GM23338 (cell line): Measurements from ENCODE around the gene GLCCI1. TPM values are rescaled to one million over a fixed set of nuclear protein-coding genes. Genes with fewer than 3 reads are reported as not detected.

ENCODE experiments used
- ATAC-seq: fragments of 200-7000 bp; cut with Tn5 transposase; 3 replicates; pipeline ENCODE4 v1.9.1; 2020
- DNase-seq: peaks from one replicate; pipeline ENCODE4 v3.0.0-alpha.2; 2015; ENCODE audit warnings: low spot score
- H2AFZ ChIP-seq: fragments of 200-600 bp; sonication (generic); 2 replicates; pipeline ENCODE4 v1.8.0; 2016; ENCODE audit warnings: antibody characterized with exemption, mild to moderate bottlenecking, moderate library complexity
- H3F3A ChIP-seq: fragments of 200-600 bp; sonication (generic); replicated peaks from 2 replicates; pipeline ENCODE4 v1.8.0; 2017; ENCODE audit warnings: antibody characterized with exemption, mixed run types, low read depth
- H3K27ac ChIP-seq: fragments of 200-600 bp; sonication (generic); 2 replicates; pipeline ENCODE4 v1.6.1; 2016; ENCODE audit warnings: low read depth
- H3K27me3 ChIP-seq: fragments of 200-600 bp; sonication (generic); 2 replicates; pipeline ENCODE4 v1.8.0; 2016; ENCODE audit warnings: mild to moderate bottlenecking, mixed run types, moderate library complexity; ENCODE audit not compliant: insufficient read depth
- H3K36me3 ChIP-seq: fragments of 200-600 bp; sonication (generic); 2 replicates; pipeline ENCODE4 v1.8.0; 2016; ENCODE audit warnings: mild to moderate bottlenecking; ENCODE audit not compliant: insufficient read depth
- H3K4me1 ChIP-seq: fragments of 200-600 bp; sonication (generic); 2 replicates; pipeline ENCODE4 v1.8.0; 2016; ENCODE audit warnings: mild to moderate bottlenecking, moderate library complexity; ENCODE audit not compliant: insufficient read depth
- H3K4me2 ChIP-seq: fragments of 200-600 bp; sonication (generic); 2 replicates; pipeline ENCODE4 v1.7.1; 2017; ENCODE audit warnings: mixed run types
- H3K4me3 ChIP-seq: fragments of 200-600 bp; sonication (generic); 2 replicates; pipeline ENCODE4 v1.6.1; 2016; ENCODE audit warnings: mixed run types
- H3K79me2 ChIP-seq: fragments of 200-600 bp; sonication (generic); replicated peaks from 2 replicates; pipeline ENCODE4 v1.8.0; 2017; ENCODE audit warnings: mild to moderate bottlenecking; ENCODE audit not compliant: insufficient read depth
- H3K9me2 ChIP-seq: fragments of 200-600 bp; sonication (generic); 2 replicates; pipeline ENCODE4 v1.8.0; 2017; ENCODE audit not compliant: insufficient read depth
- H4K20me1 ChIP-seq: fragments of 200-600 bp; sonication (generic); replicated peaks from 2 replicates; pipeline ENCODE4 v1.8.0; 2017; ENCODE audit warnings: mild to moderate bottlenecking; ENCODE audit not compliant: insufficient read depth
- H3K27ac Mint-ChIP-seq: 2 replicates; pipeline ENCODE4 v1.8.0; 2020; ENCODE audit warnings: inconsistent platforms, mild to moderate bottlenecking, moderate library complexity, mixed read lengths
- H3K27me3 Mint-ChIP-seq: 3 replicates; pipeline ENCODE4 v1.8.0; 2022; ENCODE audit warnings: low read depth, mild to moderate bottlenecking, moderate library complexity, mixed read lengths, inconsistent platforms; ENCODE audit not compliant: insufficient read depth, poor library complexity
- H3K36me3 Mint-ChIP-seq: 3 replicates; pipeline ENCODE4 v1.8.0; 2021; ENCODE audit warnings: low read depth, mild to moderate bottlenecking, inconsistent platforms, moderate library complexity, mixed read lengths
- H3K4me1 Mint-ChIP-seq: 3 replicates; pipeline ENCODE4 v1.8.0; 2020; ENCODE audit warnings: mild to moderate bottlenecking, inconsistent platforms, mixed read lengths
- H3K4me3 Mint-ChIP-seq: 3 replicates; pipeline ENCODE4 v1.8.0; 2021; ENCODE audit warnings: moderate library complexity, mild to moderate bottlenecking, inconsistent platforms, mixed read lengths
- H3K9me3 Mint-ChIP-seq: 3 replicates; pipeline ENCODE4 v1.8.0; 2020; ENCODE audit warnings: moderate library complexity, mild to moderate bottlenecking, inconsistent platforms, mixed read lengths
- CREB1 ChIP-seq: fragments of 250-450 bp; sonication (Bioruptor Pico); IDR thresholded peaks from 2 replicates; pipeline ENCODE4 v1.5.0; 2020; ENCODE audit warnings: low read depth, mild to moderate bottlenecking, moderate library complexity
- EZH2 ChIP-seq: fragments of 200-600 bp; sonication (generic); IDR thresholded peaks from one replicate; pipeline ENCODE4 v1.8.0; 2017; ENCODE audit warnings: antibody characterized with exemption, mild to moderate bottlenecking, low read depth; ENCODE audit not compliant: unreplicated experiment
- EZH2phosphoT487 ChIP-seq: fragments of 200-600 bp; sonication (generic); IDR thresholded peaks from one replicate; pipeline ENCODE4 v1.8.1; 2018; ENCODE audit warnings: antibody characterized with exemption; ENCODE audit not compliant: unreplicated experiment
- JUNB ChIP-seq: IDR thresholded peaks from one replicate; pipeline ENCODE4 v1.6.1; 2016; ENCODE audit warnings: antibody characterized with exemption; ENCODE audit not compliant: unreplicated experiment
- POLR2AphosphoS5 ChIP-seq: IDR thresholded peaks from 2 replicates; pipeline ENCODE4 v1.6.1; 2016; ENCODE audit warnings: antibody characterized with exemption, low read depth
- STAT1 ChIP-seq: IDR thresholded peaks from one replicate; pipeline ENCODE4 v1.6.1; 2016; ENCODE audit warnings: antibody characterized with exemption; ENCODE audit not compliant: unreplicated experiment
- ZNF114 ChIP-seq: fragments of 250-450 bp; sonication (Bioruptor Pico); IDR thresholded peaks from 2 replicates; pipeline ENCODE4 v1.5.0; 2020; ENCODE audit warnings: mild to moderate bottlenecking, moderate library complexity
- polyA plus RNA-seq: library from polyadenylated mRNA; unstranded; fragments of >200 nt; fragmentation: Nextera tagmentation; extraction: Ambion mirVana; gene quantifications from 2 replicates; pipeline ENCODE4 v1.2.1, GENCODE V29; 2016
- total RNA-seq: library from RNA; depleted of rRNA; stranded (reverse); fragments of >200 nt; shearing (Covaris generic); gene quantifications from 2 replicates; pipeline ENCODE4 v1.2.3, GENCODE V29; 2014
- TF ChIP-seq, protein P1 (sequence below): IDR thresholded peaks from one replicate; pipeline ENCODE4 v1.6.1; 2018; ENCODE audit warnings: antibody characterized with exemption; ENCODE audit not compliant: unreplicated experiment
- TF ChIP-seq, protein P2 (sequence below), 2 experiments: fragments of 200-600 bp in 1 of 2; sonication (generic) in 1 of 2; conservative IDR thresholded peaks; 2 replicates each; pipeline versions ENCODE4 v1.5.1 to v1.6.1; 2016 to 2017; ENCODE audit warnings: antibody characterized with exemption in 2 of 2, low read depth in 2 of 2, mild to moderate bottlenecking in 2 of 2, moderate library complexity in 1 of 2
- TF ChIP-seq, protein P3 (sequence below): IDR thresholded peaks from 2 replicates; pipeline ENCODE4 v1.6.1; 2016; ENCODE audit warnings: antibody characterized with exemption
- TF ChIP-seq, protein P4 (sequence below): fragments of 250-450 bp; sonication (Bioruptor Pico); IDR thresholded peaks from 2 replicates; pipeline ENCODE4 v1.5.0; 2020; ENCODE audit warnings: mild to moderate bottlenecking, moderate library complexity

GLCCI1 gene
- total and polyA plus RNA-seq, 2 experiments from 2014 or later = 15.0 to 15.7 TPM

DNA sequence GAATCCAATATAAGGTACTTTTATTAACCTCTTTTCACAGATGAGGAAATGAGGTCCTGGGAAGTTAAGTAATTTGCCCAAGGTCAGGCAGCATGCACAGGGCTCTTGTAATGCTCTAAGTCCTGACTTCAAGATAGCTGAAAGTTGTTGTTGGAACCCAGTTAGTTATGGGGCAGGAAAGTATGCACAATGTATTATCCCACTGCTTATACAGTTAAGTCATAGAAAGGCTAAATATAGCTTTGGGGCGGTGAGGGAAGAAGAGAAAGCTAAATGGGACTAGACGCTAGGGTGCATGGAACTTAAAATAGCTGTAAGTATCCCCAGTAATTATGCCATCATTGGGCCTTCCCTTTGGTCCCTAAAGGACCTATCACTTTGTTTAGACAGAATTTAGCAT, 9.2 kb downstream of the GLCCI1 start:
- Histone ChIP-seq H3K4me2 (no peak overlapping the region), H3F3A (no peaks in the 10 kb centered on the region), H4K20me1 (peaks cover 6% of the 10 kb centered on the region; the same call in 1 of the 2 replicates), H3K27ac (no peak overlapping the region), H3K9me2 (no peaks in the 10 kb centered on the region), H3K4me3 (no peak overlapping the region), H3K27me3 (no peaks in the 10 kb centered on the region), H2AFZ (no peak overlapping the region), H3K36me3 (no peaks in the 10 kb centered on the region), H3K4me1 (peaks cover 5% of the 10 kb centered on the region; the same call in 1 of the 2 replicates), H3K79me2 (peaks cover 100% of the 10 kb centered on the region)
- no peak for ATAC-seq
- no peak for DNase-seq
- Mint-ChIP-seq H3K4me3 (no peak overlapping the region), H3K4me1 (peaks cover 21% of the 10 kb centered on the region), H3K36me3 (no peaks in the 10 kb centered on the region), H3K27me3 (no peaks in the 10 kb centered on the region), H3K27ac (no peak overlapping the region), H3K9me3 (no peaks in the 10 kb centered on the region)
- TF ChIP-seq, protein P1, sequence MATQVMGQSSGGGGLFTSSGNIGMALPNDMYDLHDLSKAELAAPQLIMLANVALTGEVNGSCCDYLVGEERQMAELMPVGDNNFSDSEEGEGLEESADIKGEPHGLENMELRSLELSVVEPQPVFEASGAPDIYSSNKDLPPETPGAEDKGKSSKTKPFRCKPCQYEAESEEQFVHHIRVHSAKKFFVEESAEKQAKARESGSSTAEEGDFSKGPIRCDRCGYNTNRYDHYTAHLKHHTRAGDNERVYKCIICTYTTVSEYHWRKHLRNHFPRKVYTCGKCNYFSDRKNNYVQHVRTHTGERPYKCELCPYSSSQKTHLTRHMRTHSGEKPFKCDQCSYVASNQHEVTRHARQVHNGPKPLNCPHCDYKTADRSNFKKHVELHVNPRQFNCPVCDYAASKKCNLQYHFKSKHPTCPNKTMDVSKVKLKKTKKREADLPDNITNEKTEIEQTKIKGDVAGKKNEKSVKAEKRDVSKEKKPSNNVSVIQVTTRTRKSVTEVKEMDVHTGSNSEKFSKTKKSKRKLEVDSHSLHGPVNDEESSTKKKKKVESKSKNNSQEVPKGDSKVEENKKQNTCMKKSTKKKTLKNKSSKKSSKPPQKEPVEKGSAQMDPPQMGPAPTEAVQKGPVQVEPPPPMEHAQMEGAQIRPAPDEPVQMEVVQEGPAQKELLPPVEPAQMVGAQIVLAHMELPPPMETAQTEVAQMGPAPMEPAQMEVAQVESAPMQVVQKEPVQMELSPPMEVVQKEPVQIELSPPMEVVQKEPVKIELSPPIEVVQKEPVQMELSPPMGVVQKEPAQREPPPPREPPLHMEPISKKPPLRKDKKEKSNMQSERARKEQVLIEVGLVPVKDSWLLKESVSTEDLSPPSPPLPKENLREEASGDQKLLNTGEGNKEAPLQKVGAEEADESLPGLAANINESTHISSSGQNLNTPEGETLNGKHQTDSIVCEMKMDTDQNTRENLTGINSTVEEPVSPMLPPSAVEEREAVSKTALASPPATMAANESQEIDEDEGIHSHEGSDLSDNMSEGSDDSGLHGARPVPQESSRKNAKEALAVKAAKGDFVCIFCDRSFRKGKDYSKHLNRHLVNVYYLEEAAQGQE = no peak
- TF ChIP-seq JUNB (no peak), POLR2AphosphoS5 (no peak), EZH2phosphoT487 (no peak), ZNF114 (CRISPR knock-in tag) (no peak), STAT1 (no peak), EZH2 (no peak), CREB1 (CRISPR knock-in tag) (no peak)
- TF ChIP-seq, protein P2, sequence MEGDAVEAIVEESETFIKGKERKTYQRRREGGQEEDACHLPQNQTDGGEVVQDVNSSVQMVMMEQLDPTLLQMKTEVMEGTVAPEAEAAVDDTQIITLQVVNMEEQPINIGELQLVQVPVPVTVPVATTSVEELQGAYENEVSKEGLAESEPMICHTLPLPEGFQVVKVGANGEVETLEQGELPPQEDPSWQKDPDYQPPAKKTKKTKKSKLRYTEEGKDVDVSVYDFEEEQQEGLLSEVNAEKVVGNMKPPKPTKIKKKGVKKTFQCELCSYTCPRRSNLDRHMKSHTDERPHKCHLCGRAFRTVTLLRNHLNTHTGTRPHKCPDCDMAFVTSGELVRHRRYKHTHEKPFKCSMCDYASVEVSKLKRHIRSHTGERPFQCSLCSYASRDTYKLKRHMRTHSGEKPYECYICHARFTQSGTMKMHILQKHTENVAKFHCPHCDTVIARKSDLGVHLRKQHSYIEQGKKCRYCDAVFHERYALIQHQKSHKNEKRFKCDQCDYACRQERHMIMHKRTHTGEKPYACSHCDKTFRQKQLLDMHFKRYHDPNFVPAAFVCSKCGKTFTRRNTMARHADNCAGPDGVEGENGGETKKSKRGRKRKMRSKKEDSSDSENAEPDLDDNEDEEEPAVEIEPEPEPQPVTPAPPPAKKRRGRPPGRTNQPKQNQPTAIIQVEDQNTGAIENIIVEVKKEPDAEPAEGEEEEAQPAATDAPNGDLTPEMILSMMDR (conservative IDR thresholded peaks at IDR 0.05; ENCODE audit: low read depth in 2 of 2) = no peak
- TF ChIP-seq, protein P3, sequence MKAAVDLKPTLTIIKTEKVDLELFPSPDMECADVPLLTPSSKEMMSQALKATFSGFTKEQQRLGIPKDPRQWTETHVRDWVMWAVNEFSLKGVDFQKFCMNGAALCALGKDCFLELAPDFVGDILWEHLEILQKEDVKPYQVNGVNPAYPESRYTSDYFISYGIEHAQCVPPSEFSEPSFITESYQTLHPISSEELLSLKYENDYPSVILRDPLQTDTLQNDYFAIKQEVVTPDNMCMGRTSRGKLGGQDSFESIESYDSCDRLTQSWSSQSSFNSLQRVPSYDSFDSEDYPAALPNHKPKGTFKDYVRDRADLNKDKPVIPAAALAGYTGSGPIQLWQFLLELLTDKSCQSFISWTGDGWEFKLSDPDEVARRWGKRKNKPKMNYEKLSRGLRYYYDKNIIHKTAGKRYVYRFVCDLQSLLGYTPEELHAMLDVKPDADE = no peak
- TF ChIP-seq, protein P4, sequence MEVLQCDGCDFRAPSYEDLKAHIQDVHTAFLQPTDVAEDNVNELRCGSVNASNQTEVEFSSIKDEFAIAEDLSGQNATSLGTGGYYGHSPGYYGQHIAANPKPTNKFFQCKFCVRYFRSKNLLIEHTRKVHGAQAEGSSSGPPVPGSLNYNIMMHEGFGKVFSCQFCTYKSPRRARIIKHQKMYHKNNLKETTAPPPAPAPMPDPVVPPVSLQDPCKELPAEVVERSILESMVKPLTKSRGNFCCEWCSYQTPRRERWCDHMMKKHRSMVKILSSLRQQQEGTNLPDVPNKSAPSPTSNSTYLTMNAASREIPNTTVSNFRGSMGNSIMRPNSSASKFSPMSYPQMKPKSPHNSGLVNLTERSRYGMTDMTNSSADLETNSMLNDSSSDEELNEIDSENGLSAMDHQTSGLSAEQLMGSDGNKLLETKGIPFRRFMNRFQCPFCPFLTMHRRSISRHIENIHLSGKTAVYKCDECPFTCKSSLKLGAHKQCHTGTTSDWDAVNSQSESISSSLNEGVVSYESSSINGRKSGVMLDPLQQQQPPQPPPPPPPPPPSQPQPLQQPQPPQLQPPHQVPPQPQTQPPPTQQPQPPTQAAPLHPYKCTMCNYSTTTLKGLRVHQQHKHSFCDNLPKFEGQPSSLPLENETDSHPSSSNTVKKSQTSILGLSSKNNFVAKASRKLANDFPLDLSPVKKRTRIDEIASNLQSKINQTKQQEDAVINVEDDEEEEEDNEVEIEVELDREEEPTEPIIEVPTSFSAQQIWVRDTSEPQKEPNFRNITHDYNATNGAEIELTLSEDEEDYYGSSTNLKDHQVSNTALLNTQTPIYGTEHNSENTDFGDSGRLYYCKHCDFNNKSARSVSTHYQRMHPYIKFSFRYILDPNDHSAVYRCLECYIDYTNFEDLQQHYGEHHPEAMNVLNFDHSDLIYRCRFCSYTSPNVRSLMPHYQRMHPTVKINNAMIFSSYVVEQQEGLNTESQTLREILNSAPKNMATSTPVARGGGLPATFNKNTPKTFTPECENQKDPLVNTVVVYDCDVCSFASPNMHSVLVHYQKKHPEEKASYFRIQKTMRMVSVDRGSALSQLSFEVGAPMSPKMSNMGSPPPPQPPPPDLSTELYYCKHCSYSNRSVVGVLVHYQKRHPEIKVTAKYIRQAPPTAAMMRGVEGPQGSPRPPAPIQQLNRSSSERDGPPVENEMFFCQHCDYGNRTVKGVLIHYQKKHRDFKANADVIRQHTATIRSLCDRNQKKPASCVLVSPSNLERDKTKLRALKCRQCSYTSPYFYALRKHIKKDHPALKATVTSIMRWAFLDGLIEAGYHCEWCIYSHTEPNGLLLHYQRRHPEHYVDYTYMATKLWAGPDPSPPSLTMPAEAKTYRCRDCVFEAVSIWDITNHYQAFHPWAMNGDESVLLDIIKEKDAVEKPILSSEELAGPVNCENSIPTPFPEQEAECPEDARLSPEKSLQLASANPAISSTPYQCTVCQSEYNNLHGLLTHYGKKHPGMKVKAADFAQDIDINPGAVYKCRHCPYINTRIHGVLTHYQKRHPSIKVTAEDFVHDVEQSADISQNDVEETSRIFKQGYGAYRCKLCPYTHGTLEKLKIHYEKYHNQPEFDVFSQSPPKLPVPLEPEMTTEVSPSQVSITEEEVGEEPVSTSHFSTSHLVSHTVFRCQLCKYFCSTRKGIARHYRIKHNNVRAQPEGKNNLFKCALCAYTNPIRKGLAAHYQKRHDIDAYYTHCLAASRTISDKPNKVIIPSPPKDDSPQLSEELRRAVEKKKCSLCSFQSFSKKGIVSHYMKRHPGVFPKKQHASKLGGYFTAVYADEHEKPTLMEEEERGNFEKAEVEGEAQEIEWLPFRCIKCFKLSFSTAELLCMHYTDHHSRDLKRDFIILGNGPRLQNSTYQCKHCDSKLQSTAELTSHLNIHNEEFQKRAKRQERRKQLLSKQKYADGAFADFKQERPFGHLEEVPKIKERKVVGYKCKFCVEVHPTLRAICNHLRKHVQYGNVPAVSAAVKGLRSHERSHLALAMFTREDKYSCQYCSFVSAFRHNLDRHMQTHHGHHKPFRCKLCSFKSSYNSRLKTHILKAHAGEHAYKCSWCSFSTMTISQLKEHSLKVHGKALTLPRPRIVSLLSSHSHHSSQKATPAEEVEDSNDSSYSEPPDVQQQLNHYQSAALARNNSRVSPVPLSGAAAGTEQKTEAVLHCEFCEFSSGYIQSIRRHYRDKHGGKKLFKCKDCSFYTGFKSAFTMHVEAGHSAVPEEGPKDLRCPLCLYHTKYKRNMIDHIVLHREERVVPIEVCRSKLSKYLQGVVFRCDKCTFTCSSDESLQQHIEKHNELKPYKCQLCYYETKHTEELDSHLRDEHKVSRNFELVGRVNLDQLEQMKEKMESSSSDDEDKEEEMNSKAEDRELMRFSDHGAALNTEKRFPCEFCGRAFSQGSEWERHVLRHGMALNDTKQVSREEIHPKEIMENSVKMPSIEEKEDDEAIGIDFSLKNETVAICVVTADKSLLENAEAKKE (CRISPR knock-in tag) = no peak
